Measurements from ENCODE around the gene KIAA1217.

DNA sequence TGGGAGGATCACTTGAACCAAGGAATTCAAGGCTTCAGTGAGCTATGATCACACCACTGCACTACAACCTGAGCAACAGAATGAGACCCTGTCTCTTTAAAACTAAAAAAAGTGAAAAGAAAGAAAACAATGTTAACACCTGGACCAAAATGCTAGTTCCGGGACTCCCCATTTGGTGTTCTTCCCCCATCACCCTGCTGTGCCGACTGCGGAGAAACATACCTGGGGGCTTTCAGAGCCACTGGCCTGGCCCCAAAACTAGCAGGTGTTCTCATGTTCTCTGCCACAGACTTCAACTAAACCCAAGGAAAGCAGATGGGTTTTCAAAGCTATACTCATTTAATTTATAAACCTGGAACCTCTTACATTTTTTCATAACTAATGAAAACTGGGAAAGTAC, 250.9 kb downstream of the KIAA1217 start:
- TF ChIP-seq, protein P1, sequence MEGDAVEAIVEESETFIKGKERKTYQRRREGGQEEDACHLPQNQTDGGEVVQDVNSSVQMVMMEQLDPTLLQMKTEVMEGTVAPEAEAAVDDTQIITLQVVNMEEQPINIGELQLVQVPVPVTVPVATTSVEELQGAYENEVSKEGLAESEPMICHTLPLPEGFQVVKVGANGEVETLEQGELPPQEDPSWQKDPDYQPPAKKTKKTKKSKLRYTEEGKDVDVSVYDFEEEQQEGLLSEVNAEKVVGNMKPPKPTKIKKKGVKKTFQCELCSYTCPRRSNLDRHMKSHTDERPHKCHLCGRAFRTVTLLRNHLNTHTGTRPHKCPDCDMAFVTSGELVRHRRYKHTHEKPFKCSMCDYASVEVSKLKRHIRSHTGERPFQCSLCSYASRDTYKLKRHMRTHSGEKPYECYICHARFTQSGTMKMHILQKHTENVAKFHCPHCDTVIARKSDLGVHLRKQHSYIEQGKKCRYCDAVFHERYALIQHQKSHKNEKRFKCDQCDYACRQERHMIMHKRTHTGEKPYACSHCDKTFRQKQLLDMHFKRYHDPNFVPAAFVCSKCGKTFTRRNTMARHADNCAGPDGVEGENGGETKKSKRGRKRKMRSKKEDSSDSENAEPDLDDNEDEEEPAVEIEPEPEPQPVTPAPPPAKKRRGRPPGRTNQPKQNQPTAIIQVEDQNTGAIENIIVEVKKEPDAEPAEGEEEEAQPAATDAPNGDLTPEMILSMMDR (conservative IDR thresholded peaks at IDR 0.05; ENCODE audit: low read length) = no peak
- no peak for TF ChIP-seq EZH2phosphoT487 (IDR thresholded peaks at IDR 0.05; ENCODE audit: borderline replicate concordance)
